RKO (cell line): ENCODE results near the gene CHML.

Experiments used
- DNase-seq: peaks from one replicate; pipeline ENCODE4 v3.0.0-alpha.2; 2016; ENCODE audit warnings: low spot score

The CHML gene

GRCh38 chr1:241645199-241645598 is 5.0 kb upstream of the CHML start:
- no peak for DNase-seq

GRCh38 chr1:241644259-241644658 is 4.1 kb upstream of the CHML start:
- DNase-seq = no peak

GRCh38 chr1:241642593-241642944 is 2.4 kb upstream of the CHML start:
- no peak for DNase-seq

- peak; percentile 24 for DNase-seq
These were observed 1.8 kb upstream of the CHML start for GRCh38 chr1:241641773-241642592.

- DNase-seq = no peak
These were observed 876 bp upstream of the CHML start for GRCh38 chr1:241640867-241641622.

- peak; percentile 69 for DNase-seq
These were observed 483 bp downstream of the CHML start for GRCh38 chr1:241639623-241640148.

- peak; percentile 47 for DNase-seq
These were observed 1.1 kb downstream of the CHML start for GRCh38 chr1:241638909-241639622.

GRCh38 chr1:241638099-241638682 is 2.0 kb downstream of the CHML start:
- peak; percentile 15 for DNase-seq

GRCh38 chr1:241637604-241638003 is 2.6 kb downstream of the CHML start:
- peak; percentile 33 for DNase-seq

- DNase-seq = no peak
These were observed 3.1 kb downstream of the CHML start for GRCh38 chr1:241637046-241637590.

- no peak for DNase-seq
These were observed 3.9 kb downstream of the CHML start for GRCh38 chr1:241636291-241636690.

GRCh38 chr1:241635556-241636152 is 4.5 kb downstream of the CHML start:
- DNase-seq = no peak

- no peak for DNase-seq
These were observed 7.2 kb downstream of the CHML start for GRCh38 chr1:241632987-241633386.

- DNase-seq = no peak
These were observed 8.5 kb downstream of the CHML start for GRCh38 chr1:241631674-241632073.

- DNase-seq = no peak
These were observed 9.3 kb downstream of the CHML start for GRCh38 chr1:241630899-241631298.

GRCh38 chr1:241630476-241630875 is 9.7 kb downstream of the CHML start:
- no peak for DNase-seq

- no peak for DNase-seq
These were observed 10.2 kb downstream of the CHML start for GRCh38 chr1:241630005-241630404.

- peak; percentile 73 for DNase-seq
These were observed 12.5 kb downstream of the CHML start for GRCh38 chr1:241627453-241628259.

- DNase-seq = no peak
These were observed 15.2 kb downstream of the CHML start for GRCh38 chr1:241624935-241625334.

GRCh38 chr1:241622669-241623068 is 17.5 kb downstream of the CHML start:
- DNase-seq = no peak

- DNase-seq = no peak
These were observed 22.7 kb downstream of the CHML start for GRCh38 chr1:241617426-241617825.
